A204.1 (cell line): Measurements from ENCODE around the gene PLAC1.

ENCODE experiments used
- FAIRE-seq: peaks from 2 replicates; lab custom pipeline; 2012; peaks lifted over from hg19 to GRCh38; lab: Jason Lieb, UNC

The PLAC1 gene

DNA sequence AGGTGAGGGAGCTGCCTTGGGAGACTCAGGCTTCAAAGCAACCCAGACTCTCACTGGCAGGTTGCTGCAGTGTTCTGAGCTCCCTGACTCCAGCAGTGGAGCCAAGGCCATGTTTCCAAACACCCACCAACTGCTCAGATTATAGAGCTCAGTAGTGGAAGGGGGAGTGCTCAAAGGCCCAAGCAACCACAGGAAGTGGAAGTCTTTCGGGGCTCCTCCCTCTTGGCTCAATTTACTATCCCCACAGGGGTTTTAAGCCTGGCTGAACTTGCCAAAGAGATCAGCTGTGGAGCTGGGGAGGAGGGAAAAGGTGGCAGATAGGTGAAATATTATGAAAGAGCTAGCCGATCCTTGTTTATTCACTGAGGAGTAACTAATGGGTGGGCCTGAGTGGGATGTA is 115.8 kb downstream of the PLAC1 start:
- FAIRE-seq: no peak

DNA sequence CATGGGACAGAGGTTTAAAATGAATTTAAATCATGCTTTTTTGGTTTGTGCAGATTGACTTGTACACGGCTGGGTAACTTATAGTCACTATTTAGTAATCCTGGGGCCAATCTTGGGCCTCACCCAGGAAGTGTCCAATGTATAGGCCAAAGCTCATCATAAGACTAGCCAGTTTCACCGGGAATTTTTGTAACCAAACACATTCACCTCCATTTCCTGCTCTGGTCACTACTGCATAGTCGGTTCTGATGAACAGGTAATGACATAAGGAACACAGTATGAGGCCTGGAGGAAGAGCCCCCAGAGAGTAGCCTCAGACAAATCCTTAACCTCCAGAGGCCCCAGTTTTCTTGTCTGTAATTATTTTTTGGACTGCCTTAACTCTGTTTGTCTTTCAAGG is 116.4 kb downstream of the PLAC1 start:
- FAIRE-seq: no peak

DNA sequence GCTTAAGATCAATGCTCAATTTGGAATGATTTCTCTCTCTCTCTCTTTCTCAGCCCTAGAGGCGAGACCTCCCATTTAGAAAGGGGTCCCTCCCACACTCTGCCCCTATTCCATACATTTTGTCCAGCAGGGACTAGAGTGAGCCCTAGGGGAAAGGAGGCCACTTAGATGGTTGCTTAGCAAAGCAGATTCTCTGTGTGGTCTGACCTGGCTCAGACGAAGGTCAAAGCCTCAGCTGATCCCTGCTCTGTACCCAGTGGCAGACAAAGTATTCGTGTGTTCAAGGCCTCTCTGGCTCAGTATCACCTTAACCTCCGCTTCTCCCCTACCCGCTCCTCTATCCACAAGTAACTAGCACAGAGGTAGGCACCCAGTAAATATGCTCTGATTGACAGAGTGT is 120.0 kb downstream of the PLAC1 start:
- no peak for FAIRE-seq

GRCh38 chrX:134537179-134537955 is 120.9 kb downstream of the PLAC1 start:
- FAIRE-seq: no peak

GRCh38 chrX:134533952-134534351 is 124.3 kb downstream of the PLAC1 start:
- FAIRE-seq: no peak

DNA sequence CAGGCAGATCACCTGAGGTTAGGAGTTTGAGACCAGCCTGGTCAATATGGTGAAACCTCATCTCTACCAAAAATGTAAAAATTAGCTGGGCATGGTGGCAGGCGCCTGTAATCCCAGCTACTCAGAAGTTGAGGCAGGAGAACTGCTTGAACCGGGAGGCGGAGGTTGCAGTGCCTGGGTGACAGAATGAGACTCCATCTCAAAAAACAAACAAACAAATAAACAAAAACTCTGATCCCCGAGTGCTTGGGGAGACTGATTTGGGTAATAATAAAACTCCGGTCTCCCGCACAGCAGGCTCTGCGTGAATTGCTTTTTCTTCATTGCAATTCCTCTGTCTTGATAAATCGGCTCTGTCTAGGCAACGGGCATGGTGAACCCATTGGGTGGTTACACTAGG is 124.9 kb downstream of the PLAC1 start:
- no peak for FAIRE-seq

DNA sequence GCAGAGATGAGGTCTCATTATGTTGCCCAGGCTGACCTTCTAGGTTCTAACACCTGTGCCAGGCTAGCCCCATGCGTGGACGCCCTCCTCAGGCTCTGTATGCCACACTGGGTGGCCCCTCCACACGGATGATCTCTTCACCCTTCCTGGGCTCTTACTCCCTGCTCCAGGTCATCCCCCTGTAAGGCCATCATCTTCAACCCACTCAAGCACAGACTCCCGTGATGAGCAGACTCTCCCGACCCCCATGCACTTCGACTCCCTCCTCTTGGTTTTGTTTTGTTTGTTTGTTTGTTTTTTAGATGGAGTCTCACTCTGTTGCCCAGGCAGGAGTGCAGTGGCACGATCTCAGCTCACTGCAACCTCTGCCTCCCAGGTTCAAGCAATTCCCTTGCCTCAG is 127.4 kb downstream of the PLAC1 start:
- FAIRE-seq: no peak

DNA sequence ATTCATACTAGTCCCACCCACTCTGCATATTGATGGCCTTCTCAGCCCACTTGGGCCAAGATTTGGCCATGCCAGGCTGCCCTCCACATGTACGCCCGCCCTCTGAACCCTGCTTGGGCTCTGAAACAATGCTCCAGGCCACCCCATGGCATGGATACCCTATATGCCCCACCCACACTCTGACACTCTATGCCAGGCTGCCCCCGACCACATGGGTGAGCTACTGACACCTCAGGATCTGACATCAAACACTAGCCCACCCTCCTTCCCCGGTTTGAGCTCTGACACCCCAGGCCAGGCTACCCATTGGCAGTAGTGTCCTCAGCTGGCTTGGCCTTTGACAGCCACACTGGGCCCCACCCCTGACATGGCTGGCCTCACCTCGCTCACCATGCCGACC is 128.8 kb downstream of the PLAC1 start:
- FAIRE-seq: no peak

DNA sequence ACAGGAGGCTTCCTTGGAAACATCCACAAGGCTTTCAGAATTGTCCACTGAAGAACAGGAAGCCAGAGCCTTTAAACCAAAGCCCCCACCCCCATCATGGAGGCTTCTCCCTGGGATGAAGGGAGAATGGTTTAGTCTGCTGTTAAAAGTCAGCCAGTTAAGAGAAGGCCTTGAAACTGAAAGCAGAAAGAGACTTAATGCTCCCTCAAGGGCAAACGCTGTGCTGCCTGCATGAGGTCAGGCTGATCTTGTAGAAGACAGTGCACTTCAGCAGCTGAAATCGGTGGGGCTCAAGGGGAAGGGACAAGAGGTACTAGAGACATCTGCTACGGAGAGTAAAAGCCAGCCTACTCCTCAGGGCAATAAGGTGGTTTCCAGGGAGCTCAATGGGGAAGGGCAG is 129.3 kb downstream of the PLAC1 start:
- FAIRE-seq: no peak

GRCh38 chrX:134526399-134526798 is 131.9 kb downstream of the PLAC1 start:
- FAIRE-seq: no peak

DNA sequence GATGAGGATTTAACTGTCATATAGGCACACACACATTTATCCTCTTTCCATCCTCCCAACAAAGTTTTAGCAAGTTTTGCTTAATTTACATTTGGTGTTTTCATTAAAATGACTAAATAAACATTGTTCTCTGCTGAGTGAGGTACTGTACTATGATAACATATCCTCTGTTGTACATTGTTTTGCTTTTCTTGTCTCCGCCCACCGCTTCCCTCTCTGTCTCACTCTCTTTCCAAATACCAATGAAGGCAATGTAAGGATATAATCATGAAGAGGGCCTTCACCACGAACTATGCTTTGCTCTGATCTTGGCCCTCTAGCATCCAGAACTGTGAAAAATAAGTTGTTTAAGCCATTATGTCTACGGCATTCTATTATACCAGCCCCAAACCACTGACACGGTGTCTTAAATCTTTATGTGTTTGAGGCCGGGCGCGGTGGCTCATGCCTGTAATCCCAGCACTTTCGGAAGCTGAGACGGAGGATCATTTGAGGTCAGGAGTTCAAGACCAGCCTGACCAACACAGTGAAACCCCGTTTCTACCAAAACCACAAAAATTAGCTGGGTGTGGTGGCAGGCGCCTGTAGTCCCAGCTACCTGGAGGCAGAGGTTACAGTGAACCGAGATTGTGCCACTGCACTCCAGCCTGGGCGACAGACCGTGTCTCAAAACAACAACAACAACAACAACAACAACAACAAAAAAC is 133.0 kb downstream of the PLAC1 start:
- FAIRE-seq: no peak

GRCh38 chrX:134524181-134524580 is 134.1 kb downstream of the PLAC1 start:
- no peak for FAIRE-seq

DNA sequence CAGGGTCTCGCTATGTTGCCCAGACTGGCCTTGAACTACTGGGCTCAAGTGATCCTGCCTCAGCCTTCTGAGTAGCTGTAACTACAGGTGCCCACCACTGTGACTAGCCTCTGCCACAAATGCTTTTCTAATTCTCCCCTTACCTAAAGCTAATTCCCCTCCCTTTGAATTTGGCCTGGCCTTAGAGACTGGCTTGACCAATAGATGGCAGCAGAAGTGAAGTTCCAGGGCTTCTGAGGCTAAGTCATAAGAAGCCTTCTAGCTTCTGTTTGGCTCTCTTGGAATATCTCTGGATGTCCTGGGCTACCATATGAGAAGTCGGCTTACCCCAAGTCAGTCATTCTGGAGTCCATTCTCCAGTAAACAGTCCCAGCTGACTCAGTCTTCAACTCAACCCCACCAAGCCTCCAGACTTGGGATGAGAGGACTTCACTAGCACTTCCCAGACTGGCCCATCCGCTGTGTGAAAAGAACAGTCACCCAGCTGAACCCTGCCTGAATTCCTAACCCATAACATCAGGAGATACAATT is 137.3 kb downstream of the PLAC1 start:
- FAIRE-seq: no peak
